SU-DHL-6 (cell line): ENCODE measurements around the gene CHST14.

Experiments
- H2AFZ ChIP-seq: fragments of 200-600 bp; sonication (generic); 2 replicates; pipeline ENCODE4 v1.6.1; 2014; ENCODE audit warnings: low read depth, mild to moderate bottlenecking, moderate library complexity, mixed read lengths, antibody characterized with exemption, low read length; ENCODE audit not compliant: severe bottlenecking
- H3F3A ChIP-seq: fragments of 200-600 bp; shearing (Covaris generic); 2 replicates; pipeline ENCODE4 v1.6.0; 2016; ENCODE audit warnings: antibody characterized with exemption, mild to moderate bottlenecking; ENCODE audit not compliant: insufficient read depth
- H3K27ac ChIP-seq: fragments of 200-600 bp; sonication (generic); 2 replicates; pipeline ENCODE4 v1.5.1; 2016; ENCODE audit warnings: low read depth, mild to moderate bottlenecking, low read length, moderate library complexity, mixed read lengths
- H3K27me3 ChIP-seq: fragments of 200-600 bp; sonication (generic), shearing (Covaris generic); 2 replicates; pipeline ENCODE4 v1.6.0; 2014; ENCODE audit warnings: mild to moderate bottlenecking, low read length
- H3K36me3 ChIP-seq: fragments of 200-600 bp; sonication (generic); 2 replicates; pipeline ENCODE4 v1.6.1; 2014; ENCODE audit warnings: mild to moderate bottlenecking, low read length, mixed read lengths
- H3K4me2 ChIP-seq: fragments of 300-600, 200-600 bp; shearing (Covaris generic), sonication (generic); 2 replicates; pipeline ENCODE4 v1.6.0; 2014; ENCODE audit warnings: low read length, low read depth, mild to moderate bottlenecking; ENCODE audit not compliant: poor library complexity, severe bottlenecking
- H3K4me3 ChIP-seq: fragments of 200-600 bp; sonication (generic); 2 replicates; pipeline ENCODE4 v1.5.1; 2014; ENCODE audit warnings: antibody characterized with exemption, low read length, mild to moderate bottlenecking, mixed read lengths; ENCODE audit not compliant: insufficient read depth, poor library complexity, severe bottlenecking
- H3K79me2 ChIP-seq: fragments of 200-600 bp; sonication (generic); 2 replicates; pipeline ENCODE4 v1.6.1; 2014; ENCODE audit warnings: mild to moderate bottlenecking, low read length, moderate library complexity; ENCODE audit not compliant: insufficient read depth
- H3K9ac ChIP-seq: fragments of 200-600 bp; sonication (generic); 2 replicates; pipeline ENCODE4 v1.7.0; 2014; ENCODE audit warnings: mild to moderate bottlenecking, low read length
- H3K9me2 ChIP-seq: fragments of 200-600 bp; sonication (generic); replicated peaks from 2 replicates; pipeline ENCODE4 v1.6.1; 2014; ENCODE audit warnings: low read length; ENCODE audit not compliant: insufficient read depth
- H3K9me3 ChIP-seq: fragments of 200-600 bp; sonication (generic); 2 replicates; pipeline ENCODE4 v1.6.1; 2014; ENCODE audit warnings: low read length, mixed read lengths; ENCODE audit not compliant: insufficient read depth
- H4K20me1 ChIP-seq: fragments of 200-600 bp; sonication (generic); 2 replicates; pipeline ENCODE4 v1.6.1; 2014; ENCODE audit warnings: low read depth, mild to moderate bottlenecking, antibody characterized with exemption, low read length, moderate library complexity, mixed read lengths
- CTCF ChIP-seq: fragments of 200-600 bp; sonication (generic); IDR thresholded peaks from one replicate; pipeline ENCODE4 v1.5.1; 2017; ENCODE audit warnings: antibody characterized with exemption, mild to moderate bottlenecking, low read length, moderate library complexity; ENCODE audit not compliant: insufficient read depth, poor library complexity, severe bottlenecking
- EZH2phosphoT487 ChIP-seq: fragments of 200-600 bp; sonication (generic), shearing (Covaris generic); conservative IDR thresholded peaks from 2 replicates; pipeline ENCODE4 v1.6.1; 2018; ENCODE audit warnings: mild to moderate bottlenecking, antibody characterized with exemption, low read length, moderate library complexity, mixed read lengths

The CHST14 gene

GRCh38 chr15:40467261-40467615 is 3.5 kb upstream of the CHST14 start:
- H4K20me1 ChIP-seq: no peaks in the 10 kb centered on the region
- H3K9me3 ChIP-seq: no peaks in the 10 kb centered on the region
- no peak overlapping the region for H3K4me3 ChIP-seq
- no peaks in the 10 kb centered on the region for H3K27me3 ChIP-seq
- H2AFZ ChIP-seq: no peak overlapping the region
- no peak overlapping the region for H3K9ac ChIP-seq
- H3K79me2 ChIP-seq: no peaks in the 10 kb centered on the region
- peaks cover 19% of the 10 kb centered on the region for H3F3A ChIP-seq
- no peaks in the 10 kb centered on the region for H3K9me2 ChIP-seq
- H3K27ac ChIP-seq: no peak overlapping the region
- TF ChIP-seq EZH2phosphoT487 (no peak), CTCF (no peak)
- no peak overlapping the region for H3K4me2 ChIP-seq
- no peaks in the 10 kb centered on the region for H3K36me3 ChIP-seq

GRCh38 chr15:40468898-40469331 is 1.9 kb upstream of the CHST14 start:
- Histone ChIP-seq H3K36me3 (no peaks in the 10 kb centered on the region), H2AFZ (no peak overlapping the region), H3F3A (peaks cover 19% of the 10 kb centered on the region), H3K4me3 (no peak overlapping the region), H3K4me2 (no peak overlapping the region), H3K9me2 (no peaks in the 10 kb centered on the region), H3K9ac (no peak overlapping the region), H3K27ac (peak overlapping the region; percentile 24), H3K27me3 (no peaks in the 10 kb centered on the region), H4K20me1 (no peaks in the 10 kb centered on the region), H3K9me3 (no peaks in the 10 kb centered on the region), H3K79me2 (no peaks in the 10 kb centered on the region)
- TF ChIP-seq EZH2phosphoT487 (no peak), CTCF (no peak)

GRCh38 chr15:40469776-40470390 is 901 bp upstream of the CHST14 start:
- Histone ChIP-seq H3K27me3 (no peaks in the 10 kb centered on the region), H3K4me2 (no peak overlapping the region), H3K9me3 (no peaks in the 10 kb centered on the region), H3K9ac (peak overlapping the region; percentile 66; the same call in 1 of the 2 replicates), H3K79me2 (no peaks in the 10 kb centered on the region), H2AFZ (no peak overlapping the region), H3K36me3 (no peaks in the 10 kb centered on the region), H3K27ac (peak overlapping the region; percentile 49), H3K9me2 (no peaks in the 10 kb centered on the region), H4K20me1 (no peaks in the 10 kb centered on the region), H3K4me3 (no peak overlapping the region), H3F3A (peaks cover 19% of the 10 kb centered on the region)
- TF ChIP-seq EZH2phosphoT487 (no peak), CTCF (no peak)
